ENCODE results near the gene S1PR4. TPM values are rescaled to one million over a fixed set of nuclear protein-coding genes. Genes with fewer than 3 reads are reported as not detected.

S1PR4 gene
- total and polyA plus RNA-seq, 8 donors, result 0.23 to 1.1 (median 0.90) TPM; not detected in 2

DNA sequence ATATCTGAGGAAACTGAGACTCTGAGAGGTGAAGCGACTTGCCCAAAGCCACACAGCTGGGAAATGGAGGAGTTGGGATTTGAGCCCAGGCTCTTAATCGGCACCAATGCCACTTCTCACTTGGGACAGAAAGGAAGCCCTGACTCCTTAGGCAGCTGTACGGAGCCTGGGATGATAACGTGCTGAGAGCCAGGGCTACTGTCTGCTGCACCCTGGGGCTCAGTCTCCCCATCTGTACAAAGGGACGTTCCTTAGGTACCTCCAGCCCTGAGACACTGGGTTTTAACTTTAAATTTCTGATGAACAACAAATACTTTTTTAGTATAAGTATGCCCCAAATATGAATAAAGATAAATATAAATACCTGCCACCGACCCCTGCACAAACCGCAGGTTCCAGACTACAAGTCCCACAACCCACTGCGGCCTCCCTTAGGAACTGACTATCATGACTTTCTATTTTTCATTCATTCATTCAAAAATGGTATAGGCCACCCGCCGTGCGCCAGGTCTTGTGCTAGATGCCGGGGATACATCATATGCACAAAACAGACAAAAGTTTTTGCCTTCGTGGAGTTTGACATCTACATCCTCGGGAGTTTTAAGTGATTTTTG, 6.4 kb downstream of the S1PR4 start:
- Histone ChIP-seq H3K9me3 (no peaks in the 10 kb centered on the region), H3K27ac (peak overlapping the region in 2 of 4 donors; percentile 57 to 79), H3K36me3 (no peaks in the 10 kb centered on the region), H3K27me3 (no peaks in the 10 kb centered on the region), H3K4me1 (peaks cover 0 to 11% (median 0%) of the 10 kb centered on the region in 3 donors), H3K4me3 (peak overlapping the region; percentile 84 to 100 (median 95))
- TF ChIP-seq, protein P1, sequence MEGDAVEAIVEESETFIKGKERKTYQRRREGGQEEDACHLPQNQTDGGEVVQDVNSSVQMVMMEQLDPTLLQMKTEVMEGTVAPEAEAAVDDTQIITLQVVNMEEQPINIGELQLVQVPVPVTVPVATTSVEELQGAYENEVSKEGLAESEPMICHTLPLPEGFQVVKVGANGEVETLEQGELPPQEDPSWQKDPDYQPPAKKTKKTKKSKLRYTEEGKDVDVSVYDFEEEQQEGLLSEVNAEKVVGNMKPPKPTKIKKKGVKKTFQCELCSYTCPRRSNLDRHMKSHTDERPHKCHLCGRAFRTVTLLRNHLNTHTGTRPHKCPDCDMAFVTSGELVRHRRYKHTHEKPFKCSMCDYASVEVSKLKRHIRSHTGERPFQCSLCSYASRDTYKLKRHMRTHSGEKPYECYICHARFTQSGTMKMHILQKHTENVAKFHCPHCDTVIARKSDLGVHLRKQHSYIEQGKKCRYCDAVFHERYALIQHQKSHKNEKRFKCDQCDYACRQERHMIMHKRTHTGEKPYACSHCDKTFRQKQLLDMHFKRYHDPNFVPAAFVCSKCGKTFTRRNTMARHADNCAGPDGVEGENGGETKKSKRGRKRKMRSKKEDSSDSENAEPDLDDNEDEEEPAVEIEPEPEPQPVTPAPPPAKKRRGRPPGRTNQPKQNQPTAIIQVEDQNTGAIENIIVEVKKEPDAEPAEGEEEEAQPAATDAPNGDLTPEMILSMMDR (IDR thresholded peaks at IDR 0.05), result no peak
- peak in 2 of 6 donors; percentile 76 to 84 for DNase-seq
- ATAC-seq, result peak; percentile 58 to 72 (median 64)
- intact Hi-C loops (cut with DNase I), result no loop called here
- no peak for FAIRE-seq
- 12 to 13% methylated on average over 14 of the region's 14 CpGs for WGBS, 2 donors

DNA sequence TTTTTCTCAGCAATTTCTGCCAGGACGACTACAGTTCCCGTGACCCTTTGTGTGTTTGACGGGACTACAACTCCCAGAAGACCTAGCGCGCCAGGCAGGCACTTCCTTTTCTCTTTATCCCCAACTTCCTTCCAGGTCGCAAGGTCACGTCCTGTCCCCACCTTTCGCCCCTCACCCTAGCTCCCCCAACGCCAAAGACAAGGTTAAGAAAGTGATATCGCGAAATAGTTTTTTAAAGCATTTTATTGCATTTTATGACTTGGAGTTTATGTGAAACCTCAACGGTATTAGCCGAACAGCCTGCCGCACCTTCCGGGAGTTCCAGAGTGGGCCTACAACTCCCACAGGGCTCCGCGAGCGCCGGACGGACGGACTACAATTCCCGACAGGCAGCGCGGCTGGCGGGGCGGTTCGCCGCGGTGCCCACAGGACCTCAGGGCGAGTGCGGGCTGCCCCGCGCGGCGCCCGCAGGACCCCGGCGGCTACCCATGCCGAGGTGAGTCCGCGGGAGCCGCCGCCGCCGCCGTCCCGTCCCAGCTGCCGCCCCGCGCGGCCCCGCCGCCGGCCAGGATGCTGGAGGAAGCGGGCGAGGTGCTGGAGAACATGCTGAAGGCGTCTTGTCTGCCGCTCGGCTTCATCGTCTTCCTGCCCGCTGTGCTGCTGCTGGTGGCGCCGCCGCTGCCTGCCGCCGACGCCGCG, 7.0 kb downstream of the S1PR4 start, which contains the start of gene NCLN:
NCLN (plus strand) TSS at position 470 of the 699 bp plus-strand sequence; CDS start at position 571, 101 bp downstream.
- H3K9me3 ChIP-seq, result no peaks in the 10 kb centered on the region
- peak within 1 kb of the TSS; percentile 22 to 79 (median 64) for H3K27ac ChIP-seq
- intact Hi-C loops (cut with DNase I), result no loop called here
- FAIRE-seq (peak; percentile 93), DNase-seq (peak; percentile 94 to 97 (median 94)), ATAC-seq (peak; percentile 94 to 97 (median 96))
- TF ChIP-seq, protein P1 (IDR thresholded peaks at IDR 0.05), result no peak
- WGBS, 2 donors, result 0 to 1% methylated on average over 43 to 69 of the region's 69 CpGs
- H3K27me3 ChIP-seq, result no peaks in the 10 kb centered on the region
- peak within 1 kb of the TSS; percentile 84 to 100 (median 95) for H3K4me3 ChIP-seq
- no peaks in the 10 kb centered on the region for H3K36me3 ChIP-seq
- peaks cover 0 to 11% (median 0%) of the 10 kb centered on the region in 3 donors for H3K4me1 ChIP-seq

DNA sequence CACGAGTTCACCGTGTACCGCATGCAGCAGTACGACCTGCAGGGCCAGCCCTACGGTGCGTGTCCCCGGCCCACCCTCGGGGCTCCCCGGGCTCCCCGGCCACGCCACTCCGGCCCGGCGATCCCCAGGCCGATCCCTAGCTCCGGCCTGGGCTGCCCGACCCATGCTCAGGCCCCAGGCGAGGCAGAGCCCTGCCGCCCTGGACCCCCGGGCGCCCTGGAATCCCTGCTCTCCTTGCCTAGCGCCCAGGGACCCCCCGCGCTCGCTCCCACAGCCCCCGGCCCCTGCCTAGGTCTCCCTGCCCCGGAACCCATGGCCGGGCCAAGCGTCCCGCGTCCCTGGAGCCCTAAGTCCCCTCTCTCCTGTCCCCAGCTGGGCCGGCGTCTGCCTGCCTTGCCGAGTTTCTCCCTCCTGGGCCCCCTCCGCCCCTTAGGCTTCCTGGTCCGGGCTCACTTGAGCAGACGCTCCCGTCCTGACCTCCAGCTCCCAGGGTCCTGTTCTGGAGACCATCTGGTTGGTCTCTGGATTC, 7.7 kb downstream of the S1PR4 start:
- ATAC-seq, result peak; percentile 1 to 36 (median 7)
- H3K4me3 ChIP-seq, result peak overlapping the region; percentile 84 to 100 (median 95)
- peak in 3 of 6 donors; percentile 60 to 85 (median 70) for DNase-seq
- intact Hi-C loops (cut with DNase I), result no loop called here
- H3K36me3 ChIP-seq, result no peaks in the 10 kb centered on the region
- no peaks in the 10 kb centered on the region for H3K27me3 ChIP-seq
- TF ChIP-seq, protein P1 (IDR thresholded peaks at IDR 0.05), result no peak
- no peaks in the 10 kb centered on the region for H3K9me3 ChIP-seq
- H3K4me1 ChIP-seq, result peaks cover 0 to 11% (median 0%) of the 10 kb centered on the region in 3 donors
- WGBS, 2 donors, result 0% methylated on average over 28 to 38 of the region's 38 CpGs
- H3K27ac ChIP-seq, result peak overlapping the region; percentile 22 to 79 (median 64)
- FAIRE-seq, result no peak

DNA sequence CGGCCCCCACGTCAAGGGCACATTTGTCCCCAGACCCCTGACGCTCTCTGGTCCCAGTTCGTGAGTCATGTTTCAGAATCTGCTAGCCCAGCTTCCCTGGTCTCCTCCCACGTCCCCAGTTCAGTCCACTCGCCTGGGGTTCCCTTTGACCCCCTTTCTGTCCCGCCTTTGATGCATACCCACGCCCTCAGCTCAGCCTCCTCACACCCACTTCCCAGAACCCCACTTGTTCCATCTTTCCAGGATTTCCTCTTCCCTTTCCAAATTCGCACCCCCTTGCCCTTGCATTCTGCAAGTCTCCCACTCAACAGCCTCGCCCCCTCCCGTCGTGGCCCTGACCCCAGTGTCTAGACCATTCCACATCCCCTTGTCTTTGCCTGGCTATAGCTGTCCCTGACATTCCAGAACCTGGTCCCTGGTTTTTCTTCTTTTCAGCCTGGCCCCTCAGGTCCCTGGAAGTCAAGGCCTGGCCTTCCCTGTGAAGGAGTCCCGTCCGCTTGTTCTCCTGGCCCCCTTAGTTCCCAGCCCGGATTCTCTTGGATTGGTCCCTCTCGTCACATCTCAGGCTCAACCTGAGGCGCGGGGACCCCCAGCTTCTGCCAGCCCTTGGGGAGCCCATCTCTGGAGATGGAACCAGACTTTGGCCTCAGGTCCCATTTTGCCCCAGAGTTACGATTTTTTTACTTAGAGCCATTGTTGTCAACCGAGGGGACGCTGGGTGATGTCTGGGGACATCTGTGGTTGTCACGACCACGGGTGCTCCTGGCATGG, 8.5 kb downstream of the S1PR4 start:
- 52 to 59% methylated on average over 23 of the region's 23 CpGs for WGBS, 2 donors
- ATAC-seq (no peak), FAIRE-seq (no peak), DNase-seq (peak in 2 of 6 donors; percentile 31 to 44)
- H3K9me3 ChIP-seq, result no peaks in the 10 kb centered on the region
- no peak overlapping the region for H3K27ac ChIP-seq
- no peaks in the 10 kb centered on the region for H3K27me3 ChIP-seq
- H3K36me3 ChIP-seq, result no peaks in the 10 kb centered on the region
- peaks cover 0 to 11% (median 0%) of the 10 kb centered on the region in 3 donors for H3K4me1 ChIP-seq
- intact Hi-C loops (cut with DNase I), result no loop called here
- peak overlapping the region; percentile 84 to 100 (median 95) for H3K4me3 ChIP-seq
- TF ChIP-seq, protein P1 (IDR thresholded peaks at IDR 0.05), result no peak
